Endothelial cell of umbilical vein (primary cell): ENCODE results near the gene BLTP1. TPM values are rescaled to one million over a fixed set of nuclear protein-coding genes. Genes with fewer than 3 reads are reported as not detected.

ENCODE experiments used
- BruUV-seq: library from RNA; stranded (reverse); fragments of 400-500 nt; replicated peaks from 2 replicates; lab custom pipeline; 2021; lab: Mats Ljungman, UMichigan
- CTCF ChIA-PET: fragments of 300-600, 350-600 bp; sonication (Branson Sonifier 250); formaldehyde crosslinking; loops from one replicate; lab custom pipeline; 2021; ENCODE audit warnings: antibody characterized with exemption, inconsistent platforms; lab: Charles Lee
- POLR2A ChIA-PET: fragments of 300-600, 350-600 bp; sonication (Branson Sonifier 250); formaldehyde crosslinking; loops from one replicate; lab custom pipeline; 2021; ENCODE audit warnings: antibody characterized with exemption, inconsistent platforms; lab: Charles Lee
- DNase-seq: peaks from one replicate; pipeline ENCODE4 v3.0.0-alpha.2; 2011; ENCODE audit warnings: low read depth, low spot score
- FAIRE-seq: peaks from 2 replicates; lab custom pipeline; 2011; peaks lifted over from hg19 to GRCh38; lab: Jason Lieb, UNC
- H2AFZ ChIP-seq: 2 replicates; pipeline ENCODE4 v1.6.0; 2012; ENCODE audit warnings: low read depth, low read length, control low read depth, inconsistent platforms
- H3K27ac ChIP-seq: 2 replicates; pipeline ENCODE4 v1.5.1; 2011; ENCODE audit warnings: low read depth, mild to moderate bottlenecking, control low read depth, low read length, moderate library complexity; ENCODE audit not compliant: insufficient read depth
- H3K27me3 ChIP-seq, 2 experiments: 2 replicates each; pipeline versions ENCODE4 v1.6.0 to v1.6.1; 2011; ENCODE audit warnings: low read length in 2 of 2, mixed read lengths in 1 of 2; ENCODE audit not compliant: control insufficient read depth in 2 of 2, insufficient read depth in 2 of 2
- H3K36me3 ChIP-seq, 2 experiments: 2 replicates in 1 of 2; 3 replicates in 1 of 2; pipeline ENCODE4 v1.5.1; 2011; ENCODE audit warnings: low read length in 2 of 2, mild to moderate bottlenecking in 1 of 2, moderate library complexity in 1 of 2; ENCODE audit not compliant: control insufficient read depth in 2 of 2, insufficient read depth in 2 of 2; ENCODE audit errors: extremely low read depth in 1 of 2
- H3K4me1 ChIP-seq: 3 replicates; pipeline ENCODE4 v1.5.1; 2011; ENCODE audit warnings: mild to moderate bottlenecking, low read length; ENCODE audit not compliant: control insufficient read depth, insufficient read depth; ENCODE audit errors: extremely low read depth
- H3K4me2 ChIP-seq: 2 replicates; pipeline ENCODE4 v1.6.1; 2011; ENCODE audit warnings: low read length, control low read depth, mixed read lengths; ENCODE audit not compliant: insufficient read depth
- H3K4me3 ChIP-seq, 3 experiments: fragments of 200-600 bp in 1 of 3; sonication (generic), shearing (Covaris generic) in 1 of 3; replicated peaks in 1 of 3; 2 replicates each; pipeline ENCODE4 v1.5.1; 2011 to 2016; ENCODE audit warnings: control low read depth in 3 of 3, low read length in 3 of 3, mild to moderate bottlenecking in 2 of 3, inconsistent platforms in 1 of 3, low read depth in 1 of 3, moderate library complexity in 1 of 3; ENCODE audit not compliant: insufficient read depth in 1 of 3
- H3K79me2 ChIP-seq: 2 replicates; pipeline ENCODE4 v1.6.0; 2012; ENCODE audit warnings: low read length, inconsistent platforms; ENCODE audit not compliant: control insufficient read depth, insufficient read depth
- H3K9ac ChIP-seq: replicated peaks from 2 replicates; pipeline ENCODE3; 2011; ENCODE audit warnings: low read length, control low read depth; ENCODE audit not compliant: insufficient read depth; ENCODE audit errors: extremely low read depth
- H3K9me1 ChIP-seq: replicated peaks from 3 replicates; pipeline ENCODE4 v1.6.0; 2011; ENCODE audit warnings: mild to moderate bottlenecking, low read length; ENCODE audit not compliant: control insufficient read depth, insufficient read depth; ENCODE audit errors: extremely low read depth
- H3K9me3 ChIP-seq: replicated peaks from 2 replicates; pipeline ENCODE4 v1.5.1; 2012; ENCODE audit warnings: low read length, inconsistent platforms; ENCODE audit not compliant: control insufficient read depth, insufficient read depth
- H4K20me1 ChIP-seq: replicated peaks from 2 replicates; pipeline ENCODE3; 2011; ENCODE audit warnings: mild to moderate bottlenecking, low read length; ENCODE audit not compliant: control insufficient read depth, insufficient read depth; ENCODE audit errors: extremely low read depth
- CTCF ChIP-seq, 2 donors: IDR thresholded peaks; 1 replicate in 1 of 2; 2 replicates in 1 of 2; pipeline ENCODE4 v1.5.1; 2011; ENCODE audit warnings: low read length in 2 of 2, mild to moderate bottlenecking in 2 of 2, moderate library complexity in 2 of 2, control low read depth in 1 of 2, inconsistent platforms in 1 of 2, low read depth in 1 of 2; ENCODE audit not compliant: insufficient read depth in 1 of 2; ENCODE audit errors: extremely low read depth in 1 of 2
- EZH2 ChIP-seq: IDR thresholded peaks from 2 replicates; pipeline ENCODE4 v1.6.1; 2012; ENCODE audit warnings: borderline replicate concordance, low read depth, mild to moderate bottlenecking, moderate library complexity, low read length, inconsistent platforms; ENCODE audit not compliant: severe bottlenecking
- FOS ChIP-seq: IDR thresholded peaks from 2 replicates; pipeline ENCODE4 v1.6.1; 2011; ENCODE audit warnings: mild to moderate bottlenecking, low read length, moderate library complexity, borderline replicate concordance; ENCODE audit not compliant: insufficient read depth
- GATA2 ChIP-seq: IDR thresholded peaks from 2 replicates; pipeline ENCODE4 v1.7.0; 2011; ENCODE audit warnings: low read depth, mild to moderate bottlenecking, moderate library complexity, mixed read lengths, low read length; ENCODE audit not compliant: insufficient read length, insufficient read depth
- JUN ChIP-seq: IDR thresholded peaks from 2 replicates; pipeline ENCODE4 v1.6.1; 2011; ENCODE audit warnings: borderline replicate concordance, low read depth; ENCODE audit not compliant: insufficient read length, insufficient read depth
- MYC ChIP-seq: IDR thresholded peaks from one replicate; pipeline ENCODE4 v1.6.1; 2011; ENCODE audit warnings: mild to moderate bottlenecking, low read depth, low read length
- POLR2A ChIP-seq: IDR thresholded peaks from 2 replicates; pipeline ENCODE4 v1.6.1; 2012; ENCODE audit warnings: low read depth, mild to moderate bottlenecking, control low read depth, low read length
- POLR2AphosphoS5 ChIP-seq: IDR thresholded peaks from 2 replicates; pipeline ENCODE4 v1.6.1; 2012; ENCODE audit warnings: low read depth, mild to moderate bottlenecking, control low read depth, low read length, moderate library complexity; ENCODE audit not compliant: insufficient read depth
- dilution Hi-C: fragments of 300-500 bp; cut with MboI; formaldehyde crosslinking; loops from one replicate; pipeline ENCODE4 v1.15.0; 2019; ENCODE audit warnings: low sequenced_read_pairs; ENCODE audit not compliant: extremely low pct_ligation_motif_present
- intact Hi-C: fragments of 100-400 bp; cut with micrococcal nuclease; formaldehyde crosslinking; loops from one replicate; pipeline ENCODE4 v1.10.0; 2022
- polyA plus RNA-seq, 4 experiments: library from polyadenylated mRNA; depleted of rRNA in 3 of 4; stranded (reverse) in 3 of 4; unstranded in 1 of 4; fragments of >200 nt; gene quantifications; 2 replicates each; pipeline versions ENCODE4 v1.2.1 to v1.2.3, GENCODE V29; 2011 to 2012; ENCODE audit warnings: missing spikeins in 1 of 4
- total RNA-seq: library from RNA; stranded (reverse); gene quantifications from 2 replicates; pipeline ENCODE4 v1.2.3, GENCODE V29; 2021
- TF ChIP-seq, protein P1 (sequence below): IDR thresholded peaks from 2 replicates; pipeline ENCODE4 v1.6.1; 2011; ENCODE audit not compliant: insufficient read depth, insufficient read length

The BLTP1 gene
- total and polyA plus RNA-seq, 2 donors (not counting 3 experiments of a cell fraction or from before 2014, with no cell fraction given), result 14.7 to 47.1 TPM

- ChIA-PET POLR2A (no interaction called here), CTCF (interaction anchor here (1.7 kb wide), 1 partner anchor 9 kb away, joined by 7 read pairs; no protein-coding TSS in a partner anchor)
- H3K4me2 ChIP-seq, result no peak overlapping the region
- TF ChIP-seq EZH2 (no peak), POLR2A (no peak), CTCF (IDR thresholded peaks at IDR 0.05; ENCODE audit: extremely low read depth in 1 of 2, insufficient read depth in 1 of 2, low read depth in 1 of 2, low read length in 2 of 2) (no peak), GATA2 (no peak), POLR2AphosphoS5 (no peak), MYC (no peak), JUN (no peak), FOS (no peak)
- TF ChIP-seq, protein P1, sequence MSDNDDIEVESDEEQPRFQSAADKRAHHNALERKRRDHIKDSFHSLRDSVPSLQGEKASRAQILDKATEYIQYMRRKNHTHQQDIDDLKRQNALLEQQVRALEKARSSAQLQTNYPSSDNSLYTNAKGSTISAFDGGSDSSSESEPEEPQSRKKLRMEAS, result no peak
- H3K27ac ChIP-seq, result no peak overlapping the region
- DNase-seq (no peak), FAIRE-seq (no peak)
- dilution Hi-C loops, result no loop called here
- no peak overlapping the region for H2AFZ ChIP-seq
- no peaks in the 10 kb centered on the region for H4K20me1 ChIP-seq
- intact Hi-C loops, result no loop called here
- H3K36me3 ChIP-seq, result peaks cover 0 to 2% of the 10 kb centered on the region in 2 experiments
- H3K9ac ChIP-seq, result no peak overlapping the region
- no peaks in the 10 kb centered on the region for H3K27me3 ChIP-seq
- H3K4me1 ChIP-seq, result no peaks in the 10 kb centered on the region
- no peak overlapping the region for H3K4me3 ChIP-seq
- BruUV-seq, result no TSS peak
- H3K79me2 ChIP-seq, result peaks cover 15% of the 10 kb centered on the region
- H3K9me3 ChIP-seq, result no peaks in the 10 kb centered on the region
- H3K9me1 ChIP-seq, result no peaks in the 10 kb centered on the region
These were observed 18.6 kb downstream of the BLTP1 start for GRCh38 chr4:122170775-122171174.
